H1 (cell line): Measurements from ENCODE around the gene ATP6V0D1. TPM values are rescaled to one million over a fixed set of nuclear protein-coding genes. Genes with fewer than 3 reads are reported as not detected.

Source experiments
- CTCF ChIA-PET: fragments of 300-600 bp; sonication (Branson Sonifier 250); formaldehyde crosslinking; loops from one replicate; lab custom pipeline; 2021; ENCODE audit not compliant: partially characterized antibody; lab: Charles Lee
- POLR2A ChIA-PET: fragments of 300-600 bp; sonication (Branson Sonifier 250); formaldehyde crosslinking; loops from one replicate; lab custom pipeline; 2021; ENCODE audit warnings: inconsistent platforms; ENCODE audit not compliant: partially characterized antibody; lab: Charles Lee
- DNase-seq, 2 experiments: peaks; one replicate each; pipeline versions ENCODE4 v3.0.0 to v3.0.0-alpha.2; 2010 to 2022; ENCODE audit warnings: low spot score in 2 of 2, low read depth in 1 of 2, mixed read lengths in 1 of 2
- FAIRE-seq: peaks from 2 replicates; lab custom pipeline; 2011; peaks lifted over from hg19 to GRCh38; lab: Jason Lieb, UNC
- H2AFZ ChIP-seq: 2 replicates; pipeline ENCODE4 v1.8.1; 2012; ENCODE audit warnings: low read length, inconsistent platforms
- H2AK5ac ChIP-seq: 2 replicates; pipeline ENCODE4 v1.6.1; 2013; ENCODE audit warnings: low read depth, low read length
- H2BK120ac ChIP-seq: replicated peaks from 2 replicates; pipeline ENCODE3; 2013; ENCODE audit warnings: low read depth, low read length, inconsistent platforms
- H2BK12ac ChIP-seq: 2 replicates; pipeline ENCODE4 v1.6.1; 2013; ENCODE audit warnings: low read depth, low read length
- H2BK15ac ChIP-seq: 2 replicates; pipeline ENCODE4 v1.6.1; 2013; ENCODE audit warnings: low read length
- H2BK20ac ChIP-seq: 2 replicates; pipeline ENCODE4 v1.6.1; 2013; ENCODE audit warnings: low read length
- H2BK5ac ChIP-seq: 2 replicates; pipeline ENCODE4 v1.6.1; 2013; ENCODE audit warnings: low read depth, low read length
- H3K14ac ChIP-seq: 2 replicates; pipeline ENCODE4 v1.6.1; 2013; ENCODE audit warnings: inconsistent platforms; ENCODE audit not compliant: insufficient read length
- H3K18ac ChIP-seq: 2 replicates; pipeline ENCODE4 v1.6.1; 2013; ENCODE audit warnings: low read length; ENCODE audit errors: extremely low read depth
- H3K23ac ChIP-seq: 2 replicates; pipeline ENCODE4 v1.6.1; 2013; ENCODE audit warnings: inconsistent platforms; ENCODE audit not compliant: insufficient read length
- H3K23me2 ChIP-seq: 2 replicates; pipeline ENCODE4 v1.6.1; 2013; ENCODE audit warnings: low read depth, low read length
- H3K27ac ChIP-seq: 2 replicates; pipeline ENCODE4 v1.6.1; 2011; ENCODE audit warnings: low read depth, low read length, inconsistent platforms
- H3K27me3 ChIP-seq, 4 experiments: replicated peaks in 1 of 4; 1 replicate in 1 of 4; 2 replicates in 3 of 4; pipeline versions ENCODE4 v1.6.1 to v1.8.1; 2011 to 2013; ENCODE audit warnings: low read length in 3 of 4, mild to moderate bottlenecking in 3 of 4, inconsistent platforms in 2 of 4, mixed read lengths in 2 of 4, moderate library complexity in 1 of 4; ENCODE audit not compliant: control insufficient read depth in 3 of 4, insufficient read depth in 3 of 4; ENCODE audit errors: extremely low read depth in 1 of 4
- H3K36me3 ChIP-seq, 4 experiments: 2 replicates each; pipeline versions ENCODE4 v1.6.1 to v1.8.1; 2011 to 2013; ENCODE audit warnings: mild to moderate bottlenecking in 4 of 4, low read length in 3 of 4, moderate library complexity in 2 of 4, control low read depth in 1 of 4, inconsistent platforms in 1 of 4; ENCODE audit not compliant: insufficient read depth in 4 of 4, control insufficient read depth in 2 of 4
- H3K4ac ChIP-seq: replicated peaks from 2 replicates; pipeline ENCODE3; 2013; ENCODE audit warnings: low read length, low read depth, mixed read lengths, inconsistent platforms; ENCODE audit not compliant: insufficient read length
- H3K4me1 ChIP-seq, 4 experiments: replicated peaks in 1 of 4; 1 replicate in 1 of 4; 2 replicates in 3 of 4; pipeline versions ENCODE4 v1.6.1 to v1.8.1; 2011 to 2013; ENCODE audit warnings: low read length in 3 of 4, inconsistent platforms in 2 of 4, mixed read lengths in 1 of 4; ENCODE audit not compliant: insufficient read depth in 4 of 4, control insufficient read depth in 3 of 4
- H3K4me2 ChIP-seq, 2 experiments: 2 replicates each; pipeline versions ENCODE4 v1.6.1 to v1.8.1; 2011 to 2013; ENCODE audit warnings: low read depth in 2 of 2, low read length in 2 of 2, control low read depth in 1 of 2, inconsistent platforms in 1 of 2, mild to moderate bottlenecking in 1 of 2; ENCODE audit not compliant: insufficient read depth in 1 of 2
- H3K4me3 ChIP-seq, 4 experiments: fragments of 200-600, 300-600 bp in 1 of 4; sonication (generic), shearing (Covaris generic), sonication (Bioruptor Twin) in 1 of 4; 2 replicates each; pipeline versions ENCODE4 v1.5.1 to v1.8.1; 2011 to 2016; ENCODE audit warnings: low read length in 4 of 4, low read depth in 3 of 4, control low read depth in 2 of 4, inconsistent platforms in 2 of 4, mild to moderate bottlenecking in 2 of 4, mixed read lengths in 1 of 4, moderate library complexity in 1 of 4; ENCODE audit not compliant: insufficient read depth in 2 of 4; ENCODE audit errors: extremely low read depth in 1 of 4
- H3K56ac ChIP-seq: replicated peaks from 2 replicates; pipeline ENCODE3; 2013; ENCODE audit warnings: low read depth, mild to moderate bottlenecking, mixed read lengths, low read length, inconsistent platforms; ENCODE audit not compliant: insufficient read length
- H3K79me1 ChIP-seq: 2 replicates; pipeline ENCODE4 v1.6.1; 2013; ENCODE audit warnings: low read depth, low read length, control low read depth
- H3K79me2 ChIP-seq, 2 experiments: 2 replicates each; pipeline versions ENCODE4 v1.6.1 to v1.8.1; 2012 to 2013; ENCODE audit warnings: low read length in 2 of 2, mild to moderate bottlenecking in 2 of 2, inconsistent platforms in 1 of 2; ENCODE audit not compliant: insufficient read depth in 2 of 2, control insufficient read depth in 1 of 2
- H3K9ac ChIP-seq, 4 experiments: replicated peaks in 1 of 4; 1 replicate in 1 of 4; 2 replicates in 3 of 4; pipeline versions ENCODE4 v1.6.1 to v1.8.1; 2011 to 2013; ENCODE audit warnings: low read depth in 3 of 4, low read length in 3 of 4, control low read depth in 2 of 4, mild to moderate bottlenecking in 2 of 4, moderate library complexity in 2 of 4, inconsistent platforms in 1 of 4; ENCODE audit errors: extremely low read depth in 1 of 4
- H3K9me3 ChIP-seq, 2 experiments: 2 replicates each; pipeline versions ENCODE4 v1.6.1 to v1.8.1; 2012 to 2013; ENCODE audit warnings: mild to moderate bottlenecking in 2 of 2, moderate library complexity in 2 of 2, control low read depth in 1 of 2, inconsistent platforms in 1 of 2, low read depth in 1 of 2, low read length in 1 of 2, mixed read lengths in 1 of 2; ENCODE audit not compliant: insufficient read depth in 2 of 2
- H4K20me1 ChIP-seq, 2 experiments: replicated peaks in 1 of 2; 2 replicates each; pipeline versions ENCODE3 to v1.8.1; 2011 to 2013; ENCODE audit warnings: inconsistent platforms in 2 of 2, low read length in 2 of 2, mild to moderate bottlenecking in 1 of 2; ENCODE audit not compliant: insufficient read depth in 2 of 2, control insufficient read depth in 1 of 2
- H4K5ac ChIP-seq: 2 replicates; pipeline ENCODE4 v1.6.1; 2013; ENCODE audit warnings: low read length, low read depth, mixed read lengths, inconsistent platforms; ENCODE audit not compliant: insufficient read length
- H4K8ac ChIP-seq: 2 replicates; pipeline ENCODE4 v1.8.0; 2013; ENCODE audit warnings: mild to moderate bottlenecking, moderate library complexity, low read length, inconsistent platforms; ENCODE audit not compliant: insufficient read depth; ENCODE audit errors: extremely low read depth
- H4K91ac ChIP-seq: replicated peaks from 2 replicates; pipeline ENCODE3; 2013; ENCODE audit warnings: low read length, mixed read lengths, inconsistent platforms; ENCODE audit not compliant: insufficient read length
- BRCA1 ChIP-seq: IDR thresholded peaks from 2 replicates; pipeline ENCODE4 v1.6.1; 2012; ENCODE audit warnings: low read depth, low read length, improper control_type of control experiment
- CBX8 ChIP-seq: fragments of 300-800, 300-1000 bp; sonication (generic); IDR thresholded peaks from 2 replicates; pipeline ENCODE4 v1.7.1; 2016; ENCODE audit warnings: low read depth, low read length, borderline replicate concordance
- CHD2 ChIP-seq: IDR thresholded peaks from 2 replicates; pipeline ENCODE4 v1.6.1; 2012; ENCODE audit warnings: low read length, improper control_type of control experiment
- GTF2F1 ChIP-seq: IDR thresholded peaks from 2 replicates; pipeline ENCODE4 v1.6.1; 2012; ENCODE audit warnings: low read depth, low read length, improper control_type of control experiment, borderline replicate concordance
- POLR2A ChIP-seq, 2 experiments: IDR thresholded peaks; 1 replicate in 1 of 2; 2 replicates in 1 of 2; pipeline ENCODE4 v1.6.1; 2011; ENCODE audit warnings: low read depth in 2 of 2, low read length in 2 of 2, mild to moderate bottlenecking in 2 of 2; ENCODE audit errors: control extremely low read depth in 1 of 2
- POLR2AphosphoS5 ChIP-seq: IDR thresholded peaks from 2 replicates; pipeline ENCODE4 v1.6.1; 2011; ENCODE audit warnings: low read depth, low read length
- TEAD4 ChIP-seq: IDR thresholded peaks from 2 replicates; pipeline ENCODE4 v1.6.1; 2012; ENCODE audit warnings: low read depth, low read length, inconsistent platforms, mixed read lengths
- WGBS, 2 experiments: shearing (Covaris generic) in 1 of 2; methylation state at CpG; one replicate each; pipeline versions ENCODE4 v1.1.6 to v1.1.7; 2013 to 2015; ENCODE audit warnings: low lambda C conversion rate in 2 of 2, mixed read lengths in 2 of 2, inconsistent platforms in 1 of 2, low coverage in 1 of 2, missing lambda C conversion rate in 1 of 2; ENCODE audit not compliant: insufficient replicate concordance in 2 of 2, insufficient coverage in 1 of 2, insufficient read length in 1 of 2; ENCODE audit errors: extremely low coverage in 1 of 2, missing lambda C conversion rate in 1 of 2; 5-methylcytosine and 5-hydroxymethylcytosine counted together
- polyA plus RNA-seq, 7 experiments: library from polyadenylated mRNA; depleted of rRNA in 3 of 7; stranded (reverse) in 5 of 7; unstranded in 2 of 7; fragments of >200 nt in 5 of 7; fragments of 200-250 nt in 2 of 7; gene quantifications; 1 replicate in 5 of 7; 2 replicates in 1 of 7; 4 replicates in 1 of 7; pipeline versions ENCODE4 v1.2.1 to v1.2.3, GENCODE V29; 2011 to 2013; ENCODE audit warnings: missing spikeins in 2 of 7, mixed read lengths in 2 of 7
- total RNA-seq: library from RNA; stranded (reverse); fragmentation: NEBNext Ultra II Directional; extraction: Animal tissue kit (Norgen Biotek cat#: 25700); gene quantifications from 2 replicates; pipeline ENCODE4 v1.2.1, GENCODE V29; 2021
- TF ChIP-seq, protein P1 (sequence below): IDR thresholded peaks from 2 replicates; pipeline ENCODE4 v1.6.1; 2011; ENCODE audit warnings: low read depth, mild to moderate bottlenecking, low read length; ENCODE audit not compliant: insufficient read depth
- TF ChIP-seq, protein P2 (sequence below): IDR thresholded peaks from 2 replicates; pipeline ENCODE4 v1.6.1; 2012; ENCODE audit warnings: inconsistent platforms

Gene ATP6V0D1
- total and polyA plus RNA-seq, 2 of the 8 experiments (the other 6 are each of a cell fraction or from before 2014, with no cell fraction given): 47.3 to 134 TPM

DNA sequence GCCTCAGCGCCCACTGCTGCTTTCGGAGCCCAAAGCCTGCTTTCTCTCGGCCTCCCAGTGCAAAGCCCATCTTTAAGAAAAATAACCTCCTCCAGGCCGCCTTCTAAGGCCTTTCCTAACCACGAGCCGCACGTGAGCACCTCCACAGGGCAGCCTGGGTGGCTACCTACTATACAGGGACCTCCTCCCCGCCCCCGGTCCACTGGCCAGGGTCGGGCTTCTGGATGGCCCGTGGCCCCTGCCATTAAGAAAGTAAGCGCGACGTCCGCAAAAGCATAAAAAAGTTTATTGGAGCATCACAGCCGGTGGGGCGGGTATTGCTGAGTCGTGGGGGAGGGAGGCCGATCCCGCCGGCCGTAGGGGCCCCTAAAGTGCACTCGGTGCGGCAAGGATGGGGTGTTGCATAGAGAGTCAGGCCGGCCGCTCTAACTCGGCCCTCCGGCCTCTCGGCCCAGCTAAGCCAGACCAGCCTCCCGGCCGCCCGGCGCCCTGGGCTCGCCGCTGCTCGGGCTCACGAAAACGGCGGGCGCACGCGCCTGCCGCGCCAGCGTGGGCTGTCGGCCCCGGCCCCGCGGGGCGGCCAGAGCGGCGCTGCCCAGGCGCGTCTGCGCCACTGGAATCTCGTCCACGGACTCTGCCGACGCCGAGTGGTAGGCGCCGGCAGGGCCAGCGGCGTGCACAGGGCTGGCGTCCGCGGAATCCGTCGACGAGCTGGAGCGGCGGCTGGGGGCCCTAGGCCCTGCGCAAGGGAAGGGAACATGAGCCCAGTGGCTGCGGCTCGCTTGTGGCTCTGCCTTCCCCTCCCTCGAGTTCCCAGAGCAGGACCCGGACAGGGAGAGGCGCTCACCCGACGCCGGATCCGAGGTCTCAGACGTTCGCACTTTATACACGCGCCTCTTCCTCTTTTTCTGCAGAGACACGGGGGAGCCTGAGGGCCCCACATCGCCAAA, 86.5 kb downstream of the ATP6V0D1 start:
- peaks cover 0 to 39% (median 24%) of the 10 kb centered on the region in 4 experiments; a peak in 6 of 7 replicates for H3K4me1 ChIP-seq
- POLR2A ChIA-PET: interaction anchor here (0.5 to 2.1 kb wide), 5 partner anchors 9 to 183 kb away, joined by 3 to 12 read pairs (median 5); no protein-coding TSS in a partner anchor
- TF ChIP-seq, protein P1, sequence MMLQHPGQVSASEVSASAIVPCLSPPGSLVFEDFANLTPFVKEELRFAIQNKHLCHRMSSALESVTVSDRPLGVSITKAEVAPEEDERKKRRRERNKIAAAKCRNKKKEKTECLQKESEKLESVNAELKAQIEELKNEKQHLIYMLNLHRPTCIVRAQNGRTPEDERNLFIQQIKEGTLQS: no peak
- no peak for TF ChIP-seq TEAD4
- no peak for TF ChIP-seq POLR2AphosphoS5
- TF ChIP-seq GTF2F1: no peak
- TF ChIP-seq CBX8: no peak
- TF ChIP-seq, protein P2, sequence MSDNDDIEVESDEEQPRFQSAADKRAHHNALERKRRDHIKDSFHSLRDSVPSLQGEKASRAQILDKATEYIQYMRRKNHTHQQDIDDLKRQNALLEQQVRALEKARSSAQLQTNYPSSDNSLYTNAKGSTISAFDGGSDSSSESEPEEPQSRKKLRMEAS: peak; percentile 40; the same call in 1 of the 2 replicates
- TF ChIP-seq CHD2: no peak
- no peak for TF ChIP-seq BRCA1
- TF ChIP-seq POLR2A (IDR thresholded peaks at IDR 0.05; ENCODE audit: control extremely low read depth in 1 of 2, low read depth in 2 of 2, low read length in 2 of 2): no peak

More for the DNA sequence above, 86.5 kb downstream of the ATP6V0D1 start:
- no peak overlapping the region for H2BK20ac ChIP-seq
- H2BK15ac ChIP-seq: no peak overlapping the region
- no peaks in the 10 kb centered on the region for H3K36me3 ChIP-seq
- WGBS, 2 experiments: 7% methylated on average over 79 of the region's 88 CpGs; no CpG with 5 or more reads in 1 of the 2 experiments
- peaks cover 24 to 57% (median 46%) of the 10 kb centered on the region in 4 experiments for H3K27me3 ChIP-seq
- no peaks in the 10 kb centered on the region for H3K79me1 ChIP-seq
- H3K9me3 ChIP-seq: no peaks in the 10 kb centered on the region
- no peak overlapping the region for H4K5ac ChIP-seq
- DNase-seq (peak in 1 of 2 experiments; percentile 70), FAIRE-seq (no peak)
- H4K8ac ChIP-seq: peak overlapping the region; percentile 29
- no peak overlapping the region for H3K56ac ChIP-seq
- peak overlapping the region in 2 of 4 experiments; percentile 8 to 9; a peak in 1 of 7 replicates for H3K9ac ChIP-seq
- peak overlapping the region; percentile 8 to 58 (median 39); a peak in 7 of 8 replicates for H3K4me3 ChIP-seq
- H3K23ac ChIP-seq: no peak overlapping the region
- no peak overlapping the region; the same call in 1 of the 2 replicates for H2AFZ ChIP-seq
- peak overlapping the region; percentile 32; the same call in 1 of the 2 replicates for H3K18ac ChIP-seq
- CTCF ChIA-PET: interaction anchor here (0.5 to 32.4 kb wide), 22 partner anchors 8 to 399 kb away, joined by 3 to 476 read pairs (median 5); partner anchors contain the start of genes KCTD19, LRRC36 and ZDHHC1
- H3K14ac ChIP-seq: no peak overlapping the region
- H2AK5ac ChIP-seq: no peak overlapping the region
- no peak overlapping the region for H3K27ac ChIP-seq
- 0 out of 2 replicates have a peak overlapping the region, but pooled peaks have one; percentile 20 for H2BK12ac ChIP-seq
- no peak overlapping the region; the same call in 1 of the 2 replicates for H2BK5ac ChIP-seq
- peak overlapping the region; percentile 56 to 86 for H3K4me2 ChIP-seq
- no peaks in the 10 kb centered on the region; the same call in 1 of the 2 replicates for H3K23me2 ChIP-seq
- H4K20me1 ChIP-seq: peaks cover 6 to 9% of the 10 kb centered on the region in 2 experiments
- H4K91ac ChIP-seq: peak overlapping the region; percentile 51
- no peak overlapping the region for H3K4ac ChIP-seq
- no peaks in the 10 kb centered on the region for H3K79me2 ChIP-seq
- H2BK120ac ChIP-seq: no peak overlapping the region
